Measurements from ENCODE around the gene ZNF324B.
"Not testable (repeated sequence)": the region's sequence is repeated elsewhere in the genome, so short reads cannot be mapped to it uniquely, and the experiment has no call there.

Gene ZNF324B

GRCh38 chr19:58483776-58484175 lies 32.4 kb downstream of the ZNF324B start:
- Histone ChIP-seq H3K36me3 (ENCODE audit: control insufficient read depth in 2 of 2, insufficient read depth in 1 of 2, low read length in 2 of 2) (peaks cover 0 to 29% of the 10 kb centered on the region in 2 experiments; a peak in 2 of 3 replicates), H3K4me1 (ENCODE audit: control insufficient read depth, insufficient read depth, low read length) (no peaks in the 10 kb centered on the region), H3K27ac (ENCODE audit: extremely low read depth, low read depth, low read length) (no peak overlapping the region), H3K9me3 (ENCODE audit: control insufficient read depth, insufficient read depth, low read depth, low read length) (no peaks in the 10 kb centered on the region), H3K4me3 (ENCODE audit: low read depth, low read length) (no peak overlapping the region)
- CTCF ChIA-PET, result no interaction called here
- POLR2A ChIA-PET, result interaction anchor here (0.7 to 1.0 kb wide), 3 partner anchors 14 to 121 kb away, joined by 4 to 5 read pairs (median 4); partner anchors contain the start of gene ZNF497
- no peak for TF ChIP-seq ZNF621 (tag by site-specific recombination; IDR thresholded peaks at IDR 0.05)
- no peak for TF ChIP-seq ZNF175 (tag by site-specific recombination; IDR thresholded peaks at IDR 0.05)

GRCh38 chr19:58484349-58484748 lies 32.9 kb downstream of the ZNF324B start:
- ChIA-PET POLR2A (interaction anchor here (0.7 to 1.0 kb wide), 3 partner anchors 9 to 122 kb away, joined by 4 read pairs; partner anchors contain the start of genes ZNF446 and ZNF497), CTCF (interaction anchor here (0.6 kb wide), 1 partner anchor 15 kb away, joined by 3 read pairs; no protein-coding TSS in a partner anchor)
- not testable (repeated sequence) for H3K4me3 ChIP-seq (ENCODE audit: low read depth, low read length); H3K4me1 ChIP-seq (ENCODE audit: control insufficient read depth, insufficient read depth, low read length); H3K27ac ChIP-seq (ENCODE audit: extremely low read depth, low read depth, low read length); H3K9me3 ChIP-seq (ENCODE audit: control insufficient read depth, insufficient read depth, low read depth, low read length)
- TF ChIP-seq ZNF362 (tag by site-specific recombination; IDR thresholded peaks at IDR 0.05), result peak; percentile 76
- peaks cover 0 to 23% of the 10 kb centered on the region in 2 experiments; a peak in 2 of 3 replicates for H3K36me3 ChIP-seq (ENCODE audit: control insufficient read depth in 2 of 2, insufficient read depth in 1 of 2, low read length in 2 of 2)

- CTCF ChIA-PET, result no interaction called here
- Histone ChIP-seq H3K9me3 (ENCODE audit: control insufficient read depth, insufficient read depth, low read depth, low read length) (no peaks in the 10 kb centered on the region; the same call in 1 of the 2 replicates), H3K4me1 (ENCODE audit: control insufficient read depth, insufficient read depth, low read length) (no peaks in the 10 kb centered on the region), H3K27ac (ENCODE audit: extremely low read depth, low read depth, low read length) (no peak overlapping the region), H3K36me3 (ENCODE audit: control insufficient read depth in 2 of 2, insufficient read depth in 1 of 2, low read length in 2 of 2) (no peaks in the 10 kb centered on the region; a peak in 1 of 3 replicates), H3K4me3 (ENCODE audit: low read depth, low read length) (no peak overlapping the region)
- TF ChIP-seq PRDM4 (tag by site-specific recombination; IDR thresholded peaks at IDR 0.05) (no peak), ZNF626 (tag by site-specific recombination; IDR thresholded peaks at IDR 0.05) (no peak), ZNF157 (tag by site-specific recombination; IDR thresholded peaks at IDR 0.05) (peak; percentile 90)
- POLR2A ChIA-PET, result no interaction called here
Measured at GRCh38 chr19:58491393-58491792, 40.0 kb downstream of the ZNF324B start.

GRCh38 chr19:58492265-58492664 lies 40.8 kb downstream of the ZNF324B start:
- Histone ChIP-seq H3K4me3 (ENCODE audit: low read depth, low read length) (no peak overlapping the region), H3K36me3 (ENCODE audit: control insufficient read depth in 2 of 2, insufficient read depth in 1 of 2, low read length in 2 of 2) (no peaks in the 10 kb centered on the region; a peak in 1 of 3 replicates), H3K9me3 (ENCODE audit: control insufficient read depth, insufficient read depth, low read depth, low read length) (no peaks in the 10 kb centered on the region; the same call in 1 of the 2 replicates), H3K4me1 (ENCODE audit: control insufficient read depth, insufficient read depth, low read length) (no peaks in the 10 kb centered on the region), H3K27ac (ENCODE audit: extremely low read depth, low read depth, low read length) (no peak overlapping the region)
- ChIA-PET CTCF (no interaction called here), POLR2A (no interaction called here)
- no peak for TF ChIP-seq ZNF548 (tag by site-specific recombination; IDR thresholded peaks at IDR 0.05)
- TF ChIP-seq ZNF501 (tag by site-specific recombination; IDR thresholded peaks at IDR 0.05), result no peak
- TF ChIP-seq ZNF362 (tag by site-specific recombination; IDR thresholded peaks at IDR 0.05), result no peak

- TF ChIP-seq EGR2 (tag by site-specific recombination; IDR thresholded peaks at IDR 0.05; ENCODE audit: low read depth) (peak; percentile 77), ZNF623 (tag by site-specific recombination; IDR thresholded peaks at IDR 0.05) (peak; percentile 55), ZNF341 (tag by site-specific recombination; IDR thresholded peaks at IDR 0.05; ENCODE audit: low read depth) (0 out of 2 replicates have a peak, but pooled peaks have one; percentile 22), ZNF214 (tag by site-specific recombination; IDR thresholded peaks at IDR 0.05; ENCODE audit: borderline replicate concordance) (no peak), ZBTB17 (tag by site-specific recombination; IDR thresholded peaks at IDR 0.05) (no peak), ZNF292 (tag by site-specific recombination; IDR thresholded peaks at IDR 0.05; ENCODE audit: borderline replicate concordance, low read depth) (no peak), ZNF239 (tag by site-specific recombination; IDR thresholded peaks at IDR 0.05) (no peak), ZNF654 (tag by site-specific recombination; IDR thresholded peaks at IDR 0.05; ENCODE audit: low read depth) (no peak), ZNF521 (tag by site-specific recombination; IDR thresholded peaks at IDR 0.05) (no peak), SCRT2 (tag by site-specific recombination; IDR thresholded peaks at IDR 0.05) (no peak), ZNF146 (tag by site-specific recombination; IDR thresholded peaks at IDR 0.05) (no peak), ZFHX2 (tag by site-specific recombination; conservative IDR thresholded peaks at IDR 0.05) (peak; percentile 74)
- ChIA-PET CTCF (interaction anchor here (0.7 to 2.3 kb wide), 2 partner anchors 21 to 90 kb away, joined by 3 to 8 read pairs; partner anchors contain the start of gene ZBTB45), POLR2A (interaction anchor here (1.2 to 1.5 kb wide), 2 partner anchors 89 to 171 kb away, joined by 3 to 4 read pairs; partner anchors contain the start of genes ZNF584 and ZSCAN22)
- Histone ChIP-seq H3K4me3 (ENCODE audit: low read depth, low read length) (no peak overlapping the region), H3K9me3 (ENCODE audit: control insufficient read depth, insufficient read depth, low read depth, low read length) (no peaks in the 10 kb centered on the region), H3K27ac (ENCODE audit: extremely low read depth, low read depth, low read length) (no peak overlapping the region), H3K36me3 (ENCODE audit: control insufficient read depth in 2 of 2, insufficient read depth in 1 of 2, low read length in 2 of 2) (no peaks in the 10 kb centered on the region; a peak in 1 of 3 replicates), H3K4me1 (ENCODE audit: control insufficient read depth, insufficient read depth, low read length) (peaks cover 9% of the 10 kb centered on the region)
Measured at GRCh38 chr19:58497634-58498170, 46.3 kb downstream of the ZNF324B start.

Data from HEK293 (cell line).